ENCODE data around the gene BCL2.
A peak's percentile ranks its signal among the peaks of the same experiment; 100 is the strongest.

The BCL2 gene

GRCh38 chr18:63325086-63325686 is 5.6 kb upstream of the BCL2 start:
- DNase-seq, result no peak

DNA sequence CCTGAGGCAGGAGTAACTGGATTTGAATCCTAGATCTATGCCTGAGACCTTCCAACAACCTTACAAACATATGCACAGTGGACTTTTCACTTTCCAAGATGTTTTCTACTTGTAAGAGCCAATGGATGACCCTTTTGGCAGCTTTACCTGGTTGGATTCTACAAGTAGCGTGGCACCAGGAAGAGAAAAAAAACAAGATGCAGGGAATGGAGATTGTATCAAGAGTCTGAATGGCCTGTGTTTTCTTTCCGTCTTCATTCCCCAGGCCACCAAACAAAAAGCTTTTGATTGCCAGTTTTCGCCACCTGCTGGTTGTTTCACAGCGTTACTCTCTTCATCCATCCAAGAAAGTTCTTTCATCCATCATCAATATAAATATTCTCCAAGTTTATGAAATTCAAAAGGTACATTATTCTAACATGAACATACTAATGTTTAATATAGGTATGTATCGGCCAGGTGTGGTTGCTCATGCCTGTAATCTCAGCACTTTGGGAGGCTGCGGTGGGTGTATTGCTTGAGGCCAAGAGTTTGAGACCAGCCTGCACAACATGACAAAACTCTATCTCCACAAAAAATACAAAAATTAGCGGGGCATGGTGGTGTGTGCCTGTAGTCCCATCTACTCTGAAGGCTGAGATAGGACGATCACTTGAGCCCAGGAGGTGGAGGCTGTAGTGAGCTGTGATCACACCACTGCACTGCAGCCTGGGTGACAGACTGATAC is 3.5 kb upstream of the BCL2 start:
- DNase-seq, result peak in 1 of 2 donors; percentile 76

DNA sequence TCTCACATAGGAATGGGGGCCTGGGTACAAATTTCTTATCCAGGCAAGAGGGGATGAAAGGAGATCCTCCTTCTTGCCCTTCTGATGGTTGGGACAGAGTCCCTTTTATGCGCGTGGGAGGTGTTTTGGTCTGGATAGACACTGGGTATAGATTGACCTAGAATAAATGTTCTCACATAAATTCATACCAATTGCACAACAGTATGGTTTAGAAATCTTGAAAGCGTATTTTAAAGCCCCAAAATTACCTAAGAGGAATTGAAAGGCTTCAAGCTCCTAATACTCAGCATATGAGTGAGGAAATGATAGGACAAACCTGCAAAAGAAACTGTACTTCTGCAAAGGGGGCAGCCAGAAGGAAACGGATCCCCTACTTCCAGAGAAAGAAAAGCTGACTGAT is 2.6 kb upstream of the BCL2 start:
- DNase-seq, result no peak

DNA sequence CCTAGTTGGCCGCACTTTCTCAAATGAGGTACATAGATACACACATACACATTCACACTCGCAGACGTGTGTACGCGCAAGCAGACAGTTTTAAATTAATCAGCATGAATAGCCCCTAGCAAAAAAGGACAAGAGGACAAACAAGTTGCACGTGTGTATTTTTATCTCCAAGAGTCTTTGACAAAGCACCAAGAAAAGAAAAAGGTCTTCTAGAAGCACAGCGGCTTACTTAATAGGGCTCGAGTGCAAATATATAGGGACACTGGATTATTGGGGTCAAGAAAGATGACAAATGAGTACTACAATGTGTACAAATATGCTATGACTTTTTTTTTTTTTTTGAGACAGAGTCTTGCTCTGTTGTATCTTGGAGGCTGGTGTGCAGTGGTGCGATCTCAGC is 1.7 kb upstream of the BCL2 start:
- no peak for DNase-seq

GRCh38 chr18:63320975-63321265 is 1.4 kb upstream of the BCL2 start:
- no peak for DNase-seq

DNA sequence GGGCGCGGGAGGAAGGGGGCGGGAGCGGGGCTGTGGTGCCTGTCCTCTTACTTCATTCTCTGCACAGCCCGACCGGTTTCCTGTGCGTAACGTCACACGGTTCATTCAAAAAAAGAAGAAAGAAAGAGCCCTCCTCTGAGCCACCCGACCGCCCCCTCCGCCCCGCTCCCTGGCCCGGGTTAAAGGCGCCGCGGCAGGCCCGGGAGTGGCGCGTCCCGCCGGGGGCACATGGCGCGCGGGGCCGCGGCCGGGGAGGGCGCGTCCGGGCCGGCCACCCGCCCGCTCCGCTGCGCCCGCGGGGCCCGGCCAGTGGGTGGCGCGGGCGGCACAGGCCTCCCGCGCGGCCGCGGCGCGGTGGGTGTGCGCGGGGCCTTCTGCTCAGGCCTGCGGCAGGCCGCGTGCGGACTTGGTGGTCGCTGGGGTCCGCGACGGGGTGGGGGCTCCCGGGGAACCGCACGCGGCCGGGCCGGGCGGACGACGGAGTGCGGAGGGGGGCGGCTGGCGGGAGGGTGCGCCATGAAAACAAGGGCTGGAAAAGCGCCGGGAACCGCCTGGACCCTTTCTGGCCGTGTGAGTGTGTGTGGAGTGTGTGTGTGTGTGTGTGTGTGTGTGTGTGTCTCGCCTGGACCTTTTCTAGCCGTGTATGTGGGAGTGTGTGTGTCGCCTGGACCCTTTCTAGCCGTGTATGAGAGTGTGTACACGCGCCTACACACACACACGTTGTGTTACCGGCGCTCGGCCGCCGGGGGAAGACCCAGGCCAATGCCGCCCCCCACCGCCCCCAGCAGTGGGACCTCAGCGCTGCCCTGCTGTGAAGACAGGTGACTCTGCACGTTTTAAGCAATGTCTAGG is 780 bp upstream of the BCL2 start:
- DNase-seq, result peak; percentile 63 to 88

- DNase-seq, result no peak
These were observed 633 bp downstream of the BCL2 start for GRCh38 chr18:63318889-63319382.

DNA sequence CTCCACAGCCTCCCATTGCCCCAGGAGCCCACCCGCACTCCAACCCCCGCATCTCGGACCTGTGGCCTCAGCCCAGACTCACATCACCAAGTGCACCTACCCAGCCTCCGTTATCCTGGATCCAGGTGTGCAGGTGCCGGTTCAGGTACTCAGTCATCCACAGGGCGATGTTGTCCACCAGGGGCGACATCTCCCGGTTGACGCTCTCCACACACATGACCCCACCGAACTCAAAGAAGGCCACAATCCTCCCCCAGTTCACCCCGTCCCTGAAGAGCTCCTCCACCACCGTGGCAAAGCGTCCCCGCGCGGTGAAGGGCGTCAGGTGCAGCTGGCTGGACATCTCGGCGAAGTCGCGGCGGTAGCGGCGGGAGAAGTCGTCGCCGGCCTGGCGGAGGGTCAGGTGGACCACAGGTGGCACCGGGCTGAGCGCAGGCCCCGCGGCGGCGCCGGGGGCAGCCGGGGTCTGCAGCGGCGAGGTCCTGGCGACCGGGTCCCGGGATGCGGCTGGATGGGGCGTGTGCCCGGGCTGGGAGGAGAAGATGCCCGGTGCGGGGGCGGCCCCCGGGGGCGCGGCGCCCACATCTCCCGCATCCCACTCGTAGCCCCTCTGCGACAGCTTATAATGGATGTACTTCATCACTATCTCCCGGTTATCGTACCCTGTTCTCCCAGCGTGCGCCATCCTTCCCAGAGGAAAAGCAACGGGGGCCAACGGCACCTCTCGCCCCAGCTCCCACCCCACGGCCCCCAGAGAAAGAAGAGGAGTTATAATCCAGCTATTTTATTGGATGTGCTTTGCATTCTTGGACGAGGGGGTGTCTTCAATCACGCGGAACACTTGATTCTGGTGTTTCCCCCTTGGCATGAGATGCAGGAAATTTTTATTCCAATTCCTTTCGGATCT is 1.3 kb downstream of the BCL2 start:
- peak; percentile 17 to 39 for DNase-seq

DNA sequence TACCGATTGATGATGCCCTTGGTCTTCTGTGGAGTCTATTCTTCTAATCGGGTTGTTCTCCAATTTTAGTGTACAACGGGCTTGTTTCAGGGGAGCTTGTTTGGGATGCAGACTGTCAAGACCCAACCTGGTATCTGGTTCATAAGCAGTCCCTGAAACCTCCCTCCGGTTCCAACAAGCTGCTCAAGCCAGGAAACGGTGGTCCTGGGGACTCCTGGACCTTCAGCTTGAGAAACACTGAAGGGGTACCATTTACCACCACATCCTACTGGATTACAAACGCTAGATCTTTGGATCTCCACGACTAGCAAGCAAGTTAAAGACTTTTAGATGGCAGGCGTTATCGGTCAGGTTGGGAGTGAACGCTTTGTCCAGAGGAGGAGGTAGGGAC is 2.0 kb downstream of the BCL2 start:
- DNase-seq, result no peak

DNA sequence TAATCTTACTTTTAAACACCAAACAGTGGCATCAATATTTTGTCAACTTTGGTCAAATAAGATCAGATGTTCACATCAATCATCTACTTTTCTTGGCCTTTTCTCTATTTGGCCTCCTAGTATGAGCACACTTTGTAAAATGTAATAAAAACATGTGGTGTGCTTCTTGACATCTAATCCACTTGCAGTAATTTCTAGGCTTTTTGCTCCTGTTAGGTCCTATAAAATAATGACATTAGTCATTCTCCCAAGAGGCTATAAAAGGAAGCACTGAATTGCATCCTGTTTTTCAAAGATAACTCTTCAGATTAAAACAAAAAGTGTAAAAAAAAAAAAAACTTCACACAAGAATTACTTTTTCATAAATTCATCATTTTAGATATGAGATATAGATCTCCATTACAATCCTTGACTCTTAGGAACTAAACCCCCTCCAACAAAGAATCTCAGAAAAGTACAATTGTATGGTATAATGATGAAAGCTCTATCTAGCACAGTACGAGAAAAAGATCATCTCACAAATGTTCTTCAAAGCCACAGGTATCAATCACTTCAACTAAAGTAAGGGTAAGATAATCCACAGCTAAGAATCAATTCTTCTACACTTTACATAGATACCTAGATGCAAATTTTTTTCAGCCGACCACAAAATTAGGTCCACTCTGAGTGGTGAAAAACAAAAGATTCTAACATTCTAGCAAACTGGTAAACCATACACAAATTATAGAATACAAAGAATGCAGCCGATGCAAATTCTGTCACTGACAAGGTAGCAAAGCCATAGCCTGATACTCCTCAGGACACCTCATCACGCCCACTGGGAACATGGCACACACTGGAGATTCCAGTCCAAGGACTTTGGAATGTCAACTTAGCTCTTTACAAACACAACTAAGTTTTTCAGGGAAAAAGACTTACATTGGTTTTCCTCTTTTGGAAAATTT is 2.7 kb downstream of the BCL2 start:
- DNase-seq, result peak in 1 of 2 donors; percentile 25

GRCh38 chr18:63315876-63316275 is 3.7 kb downstream of the BCL2 start:
- DNase-seq, result no peak

DNA sequence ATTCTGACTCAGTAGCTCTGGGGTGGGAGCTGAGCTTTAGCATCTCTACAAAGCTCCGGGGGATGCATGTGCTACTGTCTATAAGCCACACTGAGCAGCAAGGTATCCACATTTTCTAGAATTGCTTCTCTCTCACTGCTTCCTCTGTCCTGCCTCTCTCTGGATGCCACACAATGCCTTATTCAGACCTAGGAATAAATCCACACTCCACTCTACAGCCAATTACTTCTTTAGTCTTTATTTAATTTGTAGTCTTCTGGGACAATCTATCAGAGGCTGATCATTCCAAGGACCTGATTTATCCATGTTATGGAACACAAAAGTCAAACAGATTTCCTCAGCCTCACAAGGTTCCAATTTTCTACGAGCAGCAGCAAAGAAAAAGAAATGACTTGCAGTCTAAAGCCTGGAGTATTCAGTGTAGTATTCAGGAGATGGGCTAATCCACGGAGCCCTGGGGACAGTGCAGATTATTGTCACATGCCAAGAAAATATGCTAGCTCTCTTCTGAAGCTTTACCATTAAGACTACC is 4.4 kb downstream of the BCL2 start:
- DNase-seq, result no peak

GRCh38 chr18:63314062-63314790 is 5.3 kb downstream of the BCL2 start:
- DNase-seq, result no peak

DNA sequence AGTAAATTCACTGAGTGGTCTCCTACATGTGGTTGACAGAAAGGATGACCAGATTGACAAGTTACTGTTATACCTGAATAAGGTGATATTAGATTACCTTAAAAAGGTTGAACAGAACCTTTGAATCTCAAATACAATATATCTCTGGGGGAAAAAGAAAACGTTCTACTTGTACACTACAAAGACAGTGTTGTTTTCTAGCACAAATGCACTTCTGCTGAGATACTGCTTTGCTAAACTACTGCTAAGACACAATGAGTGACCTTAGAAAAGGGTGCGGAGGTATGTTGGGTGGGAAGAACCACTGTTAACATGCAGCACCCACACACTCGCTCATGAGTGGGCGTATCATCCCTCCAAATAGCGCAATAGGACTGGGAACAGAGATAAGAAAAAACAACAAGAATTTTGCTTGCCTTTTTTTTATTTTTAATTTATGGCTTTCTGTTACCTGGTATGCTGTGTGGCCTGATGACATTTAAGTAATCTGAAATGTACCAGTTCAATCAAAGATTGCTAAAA is 6.1 kb downstream of the BCL2 start:
- no peak for DNase-seq

DNA sequence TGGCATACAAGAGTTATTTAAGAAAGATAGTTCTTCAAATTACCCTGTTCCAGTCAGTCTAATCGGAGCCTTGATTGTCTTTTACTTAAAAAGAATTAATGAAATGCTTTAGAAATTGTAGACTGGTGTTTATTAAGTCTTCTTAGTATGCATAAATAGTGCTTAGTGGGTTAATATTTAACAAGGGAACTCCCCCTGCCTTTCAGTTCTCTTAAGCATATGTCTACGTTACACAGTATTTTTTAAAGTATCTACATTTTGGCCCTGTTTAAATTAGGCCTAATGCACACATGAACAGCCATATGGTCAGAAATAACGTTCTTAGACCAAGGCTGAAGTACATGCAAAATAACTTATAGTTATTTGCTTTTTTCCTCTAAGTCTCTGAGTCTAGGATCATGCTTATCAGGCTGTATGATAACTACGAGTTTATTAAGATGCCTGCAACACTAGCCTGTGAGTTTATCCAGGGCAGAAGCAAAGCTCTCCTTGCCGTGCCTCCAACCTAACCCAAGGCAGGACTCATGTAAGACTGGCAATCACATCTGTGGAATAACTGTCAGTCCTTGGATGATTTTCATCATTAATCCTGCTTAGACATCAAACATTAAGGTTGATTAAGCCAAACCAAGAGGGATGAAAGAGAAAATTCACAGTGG is 6.7 kb downstream of the BCL2 start:
- DNase-seq, result no peak

- no peak for DNase-seq
These were observed 7.6 kb downstream of the BCL2 start for GRCh38 chr18:63312019-63312409.

DNA sequence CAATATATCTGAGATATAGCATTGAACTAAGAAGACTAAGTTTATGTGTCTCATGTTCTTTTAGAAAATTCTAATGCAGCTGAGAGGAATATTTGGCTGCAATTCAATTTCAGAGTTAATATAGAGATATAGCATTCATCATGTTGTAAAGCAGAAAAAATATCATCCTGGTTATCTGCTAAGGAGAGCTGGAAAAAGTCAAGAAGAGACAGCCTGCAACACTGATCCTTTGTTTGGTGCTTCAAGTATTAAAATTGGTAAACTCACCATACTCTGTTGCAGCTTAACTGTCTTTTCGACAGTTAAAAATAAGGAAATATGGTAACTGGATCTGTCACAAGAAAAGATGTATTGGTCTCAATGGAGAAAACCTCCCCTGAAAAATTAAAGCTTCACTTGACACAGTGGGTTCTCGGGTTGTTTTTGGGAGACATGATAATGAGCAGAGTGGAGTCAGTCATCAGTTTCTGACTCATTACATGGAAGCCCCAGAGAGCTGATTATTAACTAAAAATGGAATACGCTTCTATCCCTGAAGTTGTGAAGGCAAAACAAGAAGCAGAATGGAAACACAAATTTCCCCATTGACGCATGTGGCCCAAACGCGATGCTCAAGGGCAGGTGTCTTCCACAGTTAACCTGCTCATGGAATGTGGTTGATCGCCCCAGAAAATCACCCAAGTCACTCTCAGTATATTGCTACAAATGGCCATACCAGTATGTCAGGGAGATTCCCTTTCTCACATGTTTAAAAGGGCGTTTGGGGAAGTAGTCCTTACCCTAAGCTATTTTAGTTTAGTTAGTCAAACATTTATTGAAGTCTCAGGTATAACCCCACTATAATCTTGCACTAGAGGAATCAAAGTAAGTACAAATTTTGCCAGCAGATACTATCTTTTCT is 8.2 kb downstream of the BCL2 start:
- peak in 1 of 2 donors; percentile 9 for DNase-seq

GRCh38 chr18:63309422-63309821 is 10.1 kb downstream of the BCL2 start:
- no peak for DNase-seq
